Smooth muscle cell (in vitro differentiated cells): ENCODE data around the gene PRTG. TPM values are rescaled to one million over a fixed set of nuclear protein-coding genes. Genes with fewer than 3 reads are reported as not detected.

Experiments used
- DNase-seq: peaks from one replicate; lab custom pipeline; 2025; ENCODE audit not compliant: unreplicated experiment; lab: John Stamatoyannopoulos, UW
- H2AFZ ChIP-seq: fragments of 200-600 bp; sonication (generic); 2 replicates; pipeline ENCODE4 v1.6.0; 2016; ENCODE audit warnings: antibody characterized with exemption, low read depth, mild to moderate bottlenecking
- H3F3A ChIP-seq: fragments of 200-600 bp; sonication (generic); 2 replicates; pipeline ENCODE4 v1.6.0; 2017; ENCODE audit warnings: antibody characterized with exemption, low read depth
- H3K27ac ChIP-seq: fragments of 200-600 bp; sonication (generic); 2 replicates; pipeline ENCODE4 v1.5.1; 2016; ENCODE audit warnings: low read depth, mild to moderate bottlenecking
- H3K27me3 ChIP-seq: fragments of 200-600 bp; sonication (generic); 2 replicates; pipeline ENCODE4 v1.6.1; 2016; ENCODE audit warnings: low read depth, mild to moderate bottlenecking
- H3K36me3 ChIP-seq: fragments of 200-600 bp; sonication (generic); 2 replicates; pipeline ENCODE4 v1.5.1; 2016; ENCODE audit warnings: low read depth
- H3K4me1 ChIP-seq: fragments of 200-600 bp; sonication (generic); 2 replicates; pipeline ENCODE4 v1.5.1; 2016; ENCODE audit warnings: low read depth
- H3K4me2 ChIP-seq: fragments of 200-600 bp; sonication (generic); 2 replicates; pipeline ENCODE4 v1.6.0; 2016; ENCODE audit warnings: mild to moderate bottlenecking
- H3K4me3 ChIP-seq: fragments of 200-600 bp; sonication (generic); 2 replicates; pipeline ENCODE4 v1.5.1; 2016; ENCODE audit warnings: mild to moderate bottlenecking
- H3K79me2 ChIP-seq: fragments of 200-600 bp; sonication (generic); 2 replicates; pipeline ENCODE4 v1.6.0; 2016; ENCODE audit warnings: low read depth, mild to moderate bottlenecking
- H3K9ac ChIP-seq: fragments of 200-600 bp; sonication (generic); 2 replicates; pipeline ENCODE4 v1.6.0; 2016; ENCODE audit warnings: low read depth
- H3K9me3 ChIP-seq: fragments of 200-600 bp; sonication (generic); replicated peaks from 2 replicates; pipeline ENCODE4 v1.5.1; 2016; ENCODE audit warnings: low read depth
- H4K20me1 ChIP-seq: fragments of 200-600 bp; sonication (generic); 2 replicates; pipeline ENCODE4 v1.6.0; 2016; ENCODE audit warnings: low read depth
- WGBS: methylation state at CpG from one replicate; pipeline ENCODE4 v1.1.7; 2016; ENCODE audit warnings: low lambda C conversion rate; 5-methylcytosine and 5-hydroxymethylcytosine counted together
- polyA plus RNA-seq: library from polyadenylated mRNA; unstranded; fragments of >200 nt; fragmentation: Nextera tagmentation; extraction: Ambion mirVana; gene quantifications from 2 replicates; pipeline ENCODE4 v1.2.1, GENCODE V29; 2016
- total RNA-seq: library from RNA; depleted of rRNA; stranded (reverse); fragments of >200 nt; gene quantifications from 2 replicates; pipeline ENCODE4 v1.2.3, GENCODE V29; 2014
- TF ChIP-seq, protein P1 (sequence below): fragments of 200-600 bp; sonication (generic); IDR thresholded peaks from 2 replicates; pipeline ENCODE4 v1.5.1; 2017; ENCODE audit warnings: borderline replicate concordance, mild to moderate bottlenecking, antibody characterized with exemption; ENCODE audit not compliant: insufficient read depth, poor library complexity, severe bottlenecking

PRTG gene
- total and polyA plus RNA-seq, 2 experiments from 2014 or later, result 2.4 to 17.2 TPM

GRCh38 chr15:55700876-55701275, 42.1 kb downstream of the PRTG start:
- Histone ChIP-seq H3F3A (no peaks in the 10 kb centered on the region), H3K79me2 (peaks cover 39% of the 10 kb centered on the region), H3K27me3 (no peaks in the 10 kb centered on the region), H3K36me3 (no peaks in the 10 kb centered on the region), H3K9me3 (no peaks in the 10 kb centered on the region), H3K4me2 (no peak overlapping the region), H4K20me1 (no peaks in the 10 kb centered on the region), H3K4me1 (peaks cover 16% of the 10 kb centered on the region), H3K9ac (no peak overlapping the region), H3K4me3 (no peak overlapping the region), H2AFZ (no peak overlapping the region), H3K27ac (no peak overlapping the region)
- TF ChIP-seq, protein P1, sequence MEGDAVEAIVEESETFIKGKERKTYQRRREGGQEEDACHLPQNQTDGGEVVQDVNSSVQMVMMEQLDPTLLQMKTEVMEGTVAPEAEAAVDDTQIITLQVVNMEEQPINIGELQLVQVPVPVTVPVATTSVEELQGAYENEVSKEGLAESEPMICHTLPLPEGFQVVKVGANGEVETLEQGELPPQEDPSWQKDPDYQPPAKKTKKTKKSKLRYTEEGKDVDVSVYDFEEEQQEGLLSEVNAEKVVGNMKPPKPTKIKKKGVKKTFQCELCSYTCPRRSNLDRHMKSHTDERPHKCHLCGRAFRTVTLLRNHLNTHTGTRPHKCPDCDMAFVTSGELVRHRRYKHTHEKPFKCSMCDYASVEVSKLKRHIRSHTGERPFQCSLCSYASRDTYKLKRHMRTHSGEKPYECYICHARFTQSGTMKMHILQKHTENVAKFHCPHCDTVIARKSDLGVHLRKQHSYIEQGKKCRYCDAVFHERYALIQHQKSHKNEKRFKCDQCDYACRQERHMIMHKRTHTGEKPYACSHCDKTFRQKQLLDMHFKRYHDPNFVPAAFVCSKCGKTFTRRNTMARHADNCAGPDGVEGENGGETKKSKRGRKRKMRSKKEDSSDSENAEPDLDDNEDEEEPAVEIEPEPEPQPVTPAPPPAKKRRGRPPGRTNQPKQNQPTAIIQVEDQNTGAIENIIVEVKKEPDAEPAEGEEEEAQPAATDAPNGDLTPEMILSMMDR, result no peak
- DNase-seq, result no peak
- WGBS, result 99% methylated on average over 6 of the region's 6 CpGs

GRCh38 chr15:55698653-55699052, 44.3 kb downstream of the PRTG start:
- Histone ChIP-seq H3K4me1 (peaks cover 23% of the 10 kb centered on the region), H3K36me3 (no peaks in the 10 kb centered on the region), H3K4me2 (no peak overlapping the region), H3K27me3 (no peaks in the 10 kb centered on the region), H3K9ac (no peak overlapping the region), H3K9me3 (no peaks in the 10 kb centered on the region), H3K4me3 (no peak overlapping the region), H3F3A (no peaks in the 10 kb centered on the region), H3K79me2 (peaks cover 38% of the 10 kb centered on the region), H4K20me1 (no peaks in the 10 kb centered on the region), H3K27ac (no peak overlapping the region), H2AFZ (no peak overlapping the region)
- TF ChIP-seq, protein P1, result no peak
- DNase-seq, result no peak
- 82% methylated on average over 4 of the region's 4 CpGs for WGBS

DNA sequence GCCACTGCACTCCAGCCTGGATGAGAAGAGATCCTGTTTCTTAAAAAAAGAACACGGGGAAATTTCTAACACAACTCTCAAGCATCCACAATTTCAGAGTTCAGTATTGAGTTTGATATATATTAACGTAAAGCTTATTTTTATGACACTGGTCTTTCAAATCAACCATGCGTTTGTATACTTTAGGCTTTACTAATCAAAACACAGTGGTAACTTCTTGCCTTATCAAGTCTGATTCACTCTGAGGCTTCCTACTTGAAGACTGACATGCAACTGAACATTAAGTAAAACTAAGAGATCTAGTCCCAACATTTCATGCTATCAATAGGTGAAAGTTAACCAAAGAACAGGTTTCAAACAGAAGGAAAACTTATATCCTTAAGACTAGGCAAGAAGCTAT, 46.7 kb downstream of the PRTG start:
- H3K4me2 ChIP-seq, result peak overlapping the region; percentile 80
- H3K27me3 ChIP-seq, result no peaks in the 10 kb centered on the region
- H3K27ac ChIP-seq, result peak overlapping the region; percentile 48
- DNase-seq, result no peak
- 32% methylated on average over 3 of the region's 3 CpGs for WGBS
- no peaks in the 10 kb centered on the region for H3K36me3 ChIP-seq
- TF ChIP-seq, protein P1, result no peak
- H3K79me2 ChIP-seq, result peaks cover 25% of the 10 kb centered on the region
- no peak overlapping the region for H3K9ac ChIP-seq
- H4K20me1 ChIP-seq, result no peaks in the 10 kb centered on the region
- peaks cover 23% of the 10 kb centered on the region for H3K4me1 ChIP-seq
- no peaks in the 10 kb centered on the region for H3F3A ChIP-seq
- no peaks in the 10 kb centered on the region for H3K9me3 ChIP-seq
- H2AFZ ChIP-seq, result no peak overlapping the region
- no peak overlapping the region for H3K4me3 ChIP-seq

DNA sequence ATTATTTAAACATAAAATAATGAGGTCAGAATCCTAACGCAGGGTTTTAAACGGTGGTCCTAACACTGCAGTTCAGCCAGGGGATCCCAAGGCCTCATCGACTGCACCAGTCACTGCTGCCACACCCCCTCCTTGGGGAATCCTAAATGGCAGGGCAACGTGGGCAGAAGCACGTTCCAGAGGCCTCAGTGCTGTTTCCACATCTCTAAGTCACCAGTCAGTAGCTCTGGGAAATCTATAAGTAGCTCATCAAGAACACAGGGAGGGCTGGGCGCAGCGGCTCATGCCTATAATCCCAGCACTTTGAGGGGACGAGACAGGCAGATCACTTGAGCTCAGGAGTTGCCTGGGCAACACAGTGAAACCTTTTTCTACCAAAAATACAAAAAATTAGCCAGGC, 47.5 kb downstream of the PRTG start:
- H3K4me3 ChIP-seq, result peak overlapping the region; percentile 8
- WGBS, result 16% methylated on average over 8 of the region's 8 CpGs
- H3K4me2 ChIP-seq, result peak overlapping the region; percentile 80
- TF ChIP-seq, protein P1, result no peak
- H3K79me2 ChIP-seq, result peaks cover 23% of the 10 kb centered on the region
- no peaks in the 10 kb centered on the region for H3K27me3 ChIP-seq
- H3K9ac ChIP-seq, result no peak overlapping the region
- H2AFZ ChIP-seq, result no peak overlapping the region
- H3K36me3 ChIP-seq, result no peaks in the 10 kb centered on the region
- no peaks in the 10 kb centered on the region for H4K20me1 ChIP-seq
- DNase-seq, result peak; percentile 5
- no peaks in the 10 kb centered on the region for H3K9me3 ChIP-seq
- H3K4me1 ChIP-seq, result peaks cover 23% of the 10 kb centered on the region
- no peaks in the 10 kb centered on the region for H3F3A ChIP-seq
- H3K27ac ChIP-seq, result peak overlapping the region; percentile 48
